B cell (primary cell): ENCODE measurements around the gene KBTBD3. TPM values are rescaled to one million over a fixed set of nuclear protein-coding genes. Genes with fewer than 3 reads are reported as not detected.

ENCODE experiments used
- ATAC-seq: fragments of 200-7000 bp; cut with Tn5 transposase; one replicate; pipeline ENCODE4 v1.10.0; 2021; ENCODE audit warnings: low read depth, mild to moderate bottlenecking, moderate number of reproducible peaks, moderate library complexity
- CTCF ChIA-PET: fragments of 350-600 bp; sonication (Branson Sonifier 250); formaldehyde crosslinking; loops from one replicate; lab custom pipeline; 2021; ENCODE audit warnings: antibody characterized with exemption, inconsistent platforms; lab: Charles Lee
- POLR2A ChIA-PET: fragments of 350-600 bp; sonication (Branson Sonifier 250); formaldehyde crosslinking; loops from one replicate; lab custom pipeline; 2021; ENCODE audit warnings: antibody characterized with exemption; lab: Charles Lee
- DNase-seq: peaks from one replicate; pipeline ENCODE4 v3.0.0; 2013
- H2AFZ ChIP-seq: 2 replicates; pipeline ENCODE4 v1.6.1; 2012; ENCODE audit warnings: mild to moderate bottlenecking, low read depth, low read length; ENCODE audit not compliant: insufficient read depth, poor library complexity, severe bottlenecking
- H3K27ac ChIP-seq, 2 donors: 1 replicate in 1 of 2; 2 replicates in 1 of 2; pipeline ENCODE4 v1.5.1; 2012 to 2013; ENCODE audit warnings: low read length in 2 of 2, mild to moderate bottlenecking in 2 of 2, moderate library complexity in 1 of 2
- H3K27me3 ChIP-seq, 4 experiments: fragments of 200-600 bp in 1 of 4; sonication (generic) in 1 of 4; replicated peaks in 1 of 4; 1 replicate in 2 of 4; 2 replicates in 2 of 4; pipeline versions ENCODE4 v1.6.1 to v1.7.0; 2013 to 2016; ENCODE audit warnings: low read length in 3 of 4, mild to moderate bottlenecking in 2 of 4, mixed read lengths in 1 of 4, moderate library complexity in 1 of 4; ENCODE audit not compliant: insufficient read depth in 4 of 4, control insufficient read depth in 3 of 4; ENCODE audit errors: control extremely low read depth in 1 of 4
- H3K36me3 ChIP-seq, 2 experiments: replicated peaks in 1 of 2; 1 replicate in 1 of 2; 2 replicates in 1 of 2; pipeline versions ENCODE4 v1.6.1 to v1.7.1; 2013; ENCODE audit warnings: low read length in 1 of 2; ENCODE audit not compliant: insufficient read depth in 2 of 2, control insufficient read depth in 1 of 2; ENCODE audit errors: control extremely low read depth in 1 of 2, extremely low read depth in 1 of 2
- H3K4me1 ChIP-seq, 2 donors: fragments of 200-600 bp in 1 of 2; sonication (generic) in 1 of 2; 1 replicate in 1 of 2; 2 replicates in 1 of 2; pipeline versions ENCODE4 v1.5.1 to v1.6.1; 2013 to 2017; ENCODE audit warnings: low read length in 2 of 2; ENCODE audit not compliant: control insufficient read depth in 2 of 2, insufficient read depth in 2 of 2
- H3K4me2 ChIP-seq: replicated peaks from 2 replicates; pipeline ENCODE3; 2012; ENCODE audit warnings: mild to moderate bottlenecking, low read depth, low read length; ENCODE audit not compliant: poor library complexity, severe bottlenecking
- H3K4me3 ChIP-seq, 5 experiments: fragments of 200-600 bp in 1 of 5; sonication (generic) in 1 of 5; 1 replicate in 3 of 5; 2 replicates in 2 of 5; pipeline versions ENCODE4 v1.5.1 to v1.7.0; 2011 to 2016; ENCODE audit warnings: low read length in 4 of 5, mild to moderate bottlenecking in 4 of 5, low read depth in 2 of 5, control low read depth in 1 of 5, moderate library complexity in 1 of 5; ENCODE audit not compliant: insufficient read depth in 1 of 5; ENCODE audit errors: control extremely low read depth in 1 of 5, extremely low read depth in 1 of 5
- H3K79me2 ChIP-seq: fragments of 200-600 bp; sonication (generic); one replicate; pipeline ENCODE4 v1.6.0; 2016; ENCODE audit warnings: low read length; ENCODE audit not compliant: control insufficient read depth, insufficient read depth
- H3K9ac ChIP-seq: fragments of 200-600 bp; sonication (generic); 2 replicates; pipeline ENCODE4 v1.6.1; 2017; ENCODE audit warnings: mild to moderate bottlenecking, low read length, moderate library complexity
- H3K9me3 ChIP-seq, 3 donors: one replicate each; pipeline versions ENCODE4 v1.6.1 to v1.7.1; 2013; ENCODE audit warnings: low read length in 2 of 3; ENCODE audit not compliant: control insufficient read depth in 2 of 3, insufficient read depth in 1 of 3; ENCODE audit errors: control extremely low read depth in 1 of 3
- H4K20me1 ChIP-seq: 2 replicates; pipeline ENCODE4 v1.6.0; 2012; ENCODE audit warnings: mild to moderate bottlenecking, low read length; ENCODE audit not compliant: insufficient read depth, control insufficient read depth, poor library complexity, severe bottlenecking
- H3K27ac Mint-ChIP-seq: one replicate; pipeline ENCODE4 v1.8.0; 2021; ENCODE audit warnings: mixed read lengths
- H3K27me3 Mint-ChIP-seq: one replicate; pipeline ENCODE4 v1.8.0; 2021; ENCODE audit warnings: mixed read lengths
- H3K4me1 Mint-ChIP-seq: one replicate; pipeline ENCODE4 v1.8.0; 2021; ENCODE audit warnings: mixed read lengths
- H3K4me3 Mint-ChIP-seq: one replicate; pipeline ENCODE4 v1.8.0; 2021; ENCODE audit warnings: mixed read lengths
- H3K9me3 Mint-ChIP-seq: one replicate; pipeline ENCODE4 v1.8.0; 2022; ENCODE audit warnings: mixed read lengths; ENCODE audit not compliant: insufficient read depth
- CTCF ChIP-seq: fragments of 200-600 bp; IDR thresholded peaks from one replicate; pipeline ENCODE4 v1.8.0; 2022; ENCODE audit warnings: antibody characterized with exemption, mild to moderate bottlenecking
- EZH2 ChIP-seq: IDR thresholded peaks from 2 replicates; pipeline ENCODE4 v1.6.1; 2012; ENCODE audit warnings: borderline replicate concordance, low read depth, mild to moderate bottlenecking, moderate library complexity, low read length; ENCODE audit not compliant: insufficient read depth, poor library complexity, severe bottlenecking
- WGBS: methylation state at CpG from one replicate; pipeline ENCODE4 v1.1.5; 2013; ENCODE audit warnings: missing lambda C conversion rate; ENCODE audit not compliant: insufficient coverage; 5-methylcytosine and 5-hydroxymethylcytosine counted together
- intact Hi-C: fragments of 100-400 bp; cut with micrococcal nuclease; formaldehyde crosslinking; loops from one replicate; pipeline ENCODE4 v1.10.0; 2022
- polyA minus RNA-seq: library from RNA; depleted of rRNA, polyadenylated mRNA; stranded (reverse); fragments of >200 nt; gene quantifications from 2 replicates; pipeline ENCODE4 v1.2.3, GENCODE V29; 2012
- polyA plus RNA-seq: library from polyadenylated mRNA; depleted of rRNA; stranded (reverse); fragments of >200 nt; gene quantifications from 2 replicates; pipeline ENCODE4 v1.2.3, GENCODE V29; 2012
- total RNA-seq, 2 donors: library from RNA; stranded (reverse); fragments of 120-200 nt in 1 of 2; gene quantifications; 1 replicate in 1 of 2; 2 replicates in 1 of 2; pipeline versions ENCODE4 v1.2.3 to v1.2.4, GENCODE V29; 2013 to 2022

KBTBD3 gene, protein sequence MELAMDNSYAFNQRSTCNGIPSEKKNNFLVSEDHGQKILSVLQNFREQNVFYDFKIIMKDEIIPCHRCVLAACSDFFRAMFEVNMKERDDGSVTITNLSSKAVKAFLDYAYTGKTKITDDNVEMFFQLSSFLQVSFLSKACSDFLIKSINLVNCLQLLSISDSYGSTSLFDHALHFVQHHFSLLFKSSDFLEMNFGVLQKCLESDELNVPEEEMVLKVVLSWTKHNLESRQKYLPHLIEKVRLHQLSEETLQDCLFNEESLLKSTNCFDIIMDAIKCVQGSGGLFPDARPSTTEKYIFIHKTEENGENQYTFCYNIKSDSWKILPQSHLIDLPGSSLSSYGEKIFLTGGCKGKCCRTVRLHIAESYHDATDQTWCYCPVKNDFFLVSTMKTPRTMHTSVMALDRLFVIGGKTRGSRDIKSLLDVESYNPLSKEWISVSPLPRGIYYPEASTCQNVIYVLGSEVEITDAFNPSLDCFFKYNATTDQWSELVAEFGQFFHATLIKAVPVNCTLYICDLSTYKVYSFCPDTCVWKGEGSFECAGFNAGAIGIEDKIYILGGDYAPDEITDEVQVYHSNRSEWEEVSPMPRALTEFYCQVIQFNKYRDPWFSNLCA
- total RNA-seq, result 15.5 and 18.3 TPM in 2 replicates
- 12.8 TPM for total RNA-seq (2013)
- polyA plus RNA-seq, result 1.8 and 2.2 TPM in 2 replicates
- 4.1 and 7.8 TPM in 2 replicates for polyA minus RNA-seq

DNA sequence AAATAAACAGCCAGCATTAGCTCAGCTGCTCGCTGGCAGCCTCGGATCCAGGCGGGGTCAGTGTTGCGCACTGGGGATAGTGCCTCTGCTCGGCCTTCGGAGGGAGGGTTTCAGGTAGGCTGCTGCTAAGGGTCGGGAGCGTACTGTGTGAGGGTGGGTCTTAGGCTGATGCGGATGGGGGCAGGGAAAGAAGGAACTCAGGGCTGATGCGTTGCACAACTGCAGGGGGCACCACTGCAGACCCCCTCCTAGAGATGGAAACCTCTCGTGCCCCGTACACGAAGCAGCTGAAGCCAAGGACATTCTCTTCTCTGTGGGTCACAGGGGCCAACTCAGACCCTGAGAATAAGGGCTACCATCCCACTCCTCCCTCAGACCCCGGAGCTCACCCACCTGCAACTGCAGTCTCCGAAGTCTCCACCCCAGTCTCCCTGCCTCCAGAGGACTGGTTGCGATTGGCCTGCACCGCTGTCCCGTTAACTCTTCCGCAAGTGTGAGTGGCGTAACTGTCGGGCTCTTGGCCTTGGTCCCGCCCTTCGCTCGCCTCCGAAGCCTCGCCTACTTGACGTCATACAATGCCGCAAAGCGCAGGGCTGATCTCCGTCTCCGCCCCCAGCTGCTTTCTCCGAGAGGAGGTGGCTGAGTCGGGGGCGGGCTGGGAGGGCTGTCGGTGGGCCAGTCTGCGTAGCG, at the start of gene KBTBD3:
Gene KBTBD3 (minus strand): TSS at position 429 of the 690 bp plus-strand sequence. CDS start 18,250 bp downstream, outside the sequence.
- DNase-seq (peak; percentile 99), ATAC-seq (peak; percentile 91)
- H3K4me1 ChIP-seq, result peaks cover 12 to 23% of the 10 kb centered on the region in 2 donors
- ChIA-PET CTCF (interaction anchor here (0.6 to 2.9 kb wide), 7 partner anchors 8 to 1325 kb away, joined by 3 to 10 read pairs (median 4); no protein-coding TSS in a partner anchor), POLR2A (interaction anchor here (0.6 kb wide), 1 partner anchor 1118 kb away, joined by 4 read pairs; no protein-coding TSS in a partner anchor)
- H3K79me2 ChIP-seq, result peaks cover 70% of the 10 kb centered on the region
- no peaks in the 10 kb centered on the region for H3K9me3 Mint-ChIP-seq
- H3K27ac ChIP-seq, result peak within 1 kb of the TSS; percentile 92 to 93
- H2AFZ ChIP-seq, result peak within 1 kb of the TSS; percentile 88
- no peaks in the 10 kb centered on the region for H3K9me3 ChIP-seq
- no peak for TF ChIP-seq EZH2
- peak; percentile 73 for TF ChIP-seq CTCF
- WGBS, result under 1% methylated on average over 37 of the region's 37 CpGs
- H3K4me1 Mint-ChIP-seq, result peaks cover 48% of the 10 kb centered on the region
- peak within 1 kb of the TSS; percentile 83 for H3K4me2 ChIP-seq
- H4K20me1 ChIP-seq, result peaks cover 6% of the 10 kb centered on the region
- peak within 1 kb of the TSS; percentile 94 for H3K9ac ChIP-seq
- H3K36me3 ChIP-seq, result peaks cover 2 to 22% of the 10 kb centered on the region in 2 experiments
- no peaks in the 10 kb centered on the region for H3K27me3 Mint-ChIP-seq
- intact Hi-C loops, result loop anchor here (1.0 to 5.0 kb wide), 4 partner anchors 55 to 1782 kb away; partner anchors contain the start of genes CASP1, CWF19L2, MSANTD4 and SLC35F2
- peak within 1 kb of the TSS; percentile 100 for H3K4me3 Mint-ChIP-seq
- H3K27ac Mint-ChIP-seq, result peak within 1 kb of the TSS; percentile 99
- H3K27me3 ChIP-seq, result no peaks in the 10 kb centered on the region
- H3K4me3 ChIP-seq, result peak within 1 kb of the TSS; percentile 72 to 96 (median 77)
